GM21737 (cell line): ENCODE measurements around the gene RPTOR.

Experiments used
- ATAC-seq: cut with Tn5 transposase; IDR thresholded peaks from one replicate; pipeline ENCODE4 v1.9.1; 2021; ENCODE audit warnings: mild to moderate bottlenecking, moderate library complexity; ENCODE audit not compliant: unreplicated experiment

The RPTOR gene

DNA sequence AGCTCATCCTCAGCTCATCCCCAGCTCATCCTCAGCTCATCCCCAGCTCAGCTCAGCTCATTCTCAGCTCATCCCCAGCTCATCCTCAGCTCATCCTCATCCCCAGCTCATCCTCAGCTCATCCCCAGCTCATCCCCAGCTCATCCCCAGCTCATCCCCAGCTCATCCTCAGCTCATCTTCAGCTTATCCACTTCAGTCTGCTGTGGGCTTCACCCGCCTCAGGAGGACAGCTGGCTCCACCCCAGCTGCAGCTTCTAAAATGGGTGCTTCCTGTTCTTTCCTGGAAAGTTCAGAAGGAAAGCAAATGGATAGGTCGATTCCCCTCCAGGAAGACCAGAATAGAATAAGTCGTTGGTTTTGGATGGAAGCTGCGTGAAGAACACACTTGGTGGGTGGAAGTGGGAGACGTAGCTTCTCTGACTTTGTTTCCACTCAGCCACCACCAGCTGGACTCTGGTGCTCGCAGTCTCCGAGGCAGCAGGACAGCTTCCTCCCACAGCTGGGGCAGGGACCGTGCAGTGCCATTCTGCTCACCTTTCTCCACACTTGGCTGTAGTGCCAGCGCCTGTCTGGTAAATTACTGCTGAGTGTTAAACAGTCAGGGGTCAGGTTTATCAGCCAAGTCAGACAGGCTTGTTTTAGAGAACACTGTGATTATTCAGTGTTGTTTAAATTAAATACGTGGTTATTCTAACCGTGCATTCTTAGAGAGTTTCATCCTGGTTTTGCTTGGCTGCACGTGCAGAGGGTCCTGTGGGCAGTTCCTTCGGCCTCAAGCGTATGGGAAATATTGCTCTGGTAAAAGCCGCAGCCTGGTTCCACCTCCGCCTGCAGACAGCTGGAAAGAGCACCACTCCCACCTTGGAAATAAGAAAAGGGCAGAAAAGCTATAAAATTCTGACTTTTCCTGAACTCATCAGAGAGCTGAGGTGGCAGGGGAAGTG lies 386.0 kb downstream of the RPTOR start:
- ATAC-seq: no peak

DNA sequence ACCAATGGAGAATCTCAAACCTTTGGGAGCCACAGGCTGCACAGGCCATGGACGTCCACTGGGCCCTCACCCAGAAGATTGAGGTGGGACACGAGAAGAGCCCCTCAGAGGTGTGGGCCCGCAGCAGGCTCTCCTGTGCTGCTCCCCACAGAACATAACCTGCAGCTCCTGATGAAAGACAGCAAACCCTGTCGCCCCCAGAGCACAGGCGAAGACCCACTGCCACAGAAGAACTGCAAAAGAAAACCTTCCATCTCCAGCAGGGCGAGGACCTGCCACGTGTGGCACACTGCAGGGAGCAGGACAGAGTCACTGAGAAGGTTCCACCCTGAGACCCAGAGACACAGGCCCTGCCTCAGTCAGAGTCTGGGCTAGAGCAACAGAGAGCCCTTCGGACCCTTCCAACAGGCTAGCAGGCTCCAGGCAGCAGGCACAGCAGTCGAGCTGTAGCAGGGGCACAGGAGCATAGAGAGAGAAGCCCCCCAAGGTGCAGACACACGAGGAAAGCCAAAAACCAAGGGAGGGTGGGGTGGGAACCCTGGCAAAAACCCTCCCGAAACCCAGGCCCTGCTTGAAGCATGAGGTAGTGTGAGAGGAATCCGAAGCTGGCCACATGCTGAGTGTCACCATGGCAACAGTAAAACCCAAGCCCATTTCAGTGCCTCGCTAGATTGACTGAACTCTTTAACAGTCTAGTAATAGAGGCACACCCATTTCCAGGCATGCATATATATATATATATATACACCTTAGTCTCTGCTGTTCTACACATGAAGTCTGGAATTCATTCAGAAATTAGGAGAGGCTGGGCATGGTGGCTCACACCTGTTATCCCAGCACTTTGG lies 387.0 kb downstream of the RPTOR start:
- ATAC-seq: no peak

- ATAC-seq: no peak
These were observed 390.9 kb downstream of the RPTOR start for GRCh38 chr17:80935526-80935925.

GRCh38 chr17:80936218-80936617 lies 391.6 kb downstream of the RPTOR start:
- no peak for ATAC-seq

DNA sequence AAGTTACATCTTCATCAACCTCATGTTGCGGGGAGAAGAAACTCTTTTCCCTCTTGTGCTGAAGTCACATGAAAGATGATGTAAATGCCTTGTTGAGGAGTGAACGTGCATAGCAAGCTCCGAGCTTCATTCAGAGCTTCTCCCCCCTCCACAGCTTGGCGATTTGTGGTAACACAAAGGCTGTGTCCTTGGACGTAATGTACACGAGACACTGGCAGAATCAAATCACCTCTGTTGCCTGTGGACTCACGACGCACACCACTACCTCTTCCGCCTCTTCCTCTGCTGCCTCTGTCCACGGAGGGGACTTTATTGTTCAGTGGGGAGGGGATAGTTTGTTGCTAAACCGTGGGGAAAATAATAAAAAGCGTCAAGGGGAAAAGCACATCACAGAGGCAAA lies 392.1 kb downstream of the RPTOR start:
- no peak for ATAC-seq

GRCh38 chr17:80937462-80938381 lies 393.1 kb downstream of the RPTOR start:
- no peak for ATAC-seq

DNA sequence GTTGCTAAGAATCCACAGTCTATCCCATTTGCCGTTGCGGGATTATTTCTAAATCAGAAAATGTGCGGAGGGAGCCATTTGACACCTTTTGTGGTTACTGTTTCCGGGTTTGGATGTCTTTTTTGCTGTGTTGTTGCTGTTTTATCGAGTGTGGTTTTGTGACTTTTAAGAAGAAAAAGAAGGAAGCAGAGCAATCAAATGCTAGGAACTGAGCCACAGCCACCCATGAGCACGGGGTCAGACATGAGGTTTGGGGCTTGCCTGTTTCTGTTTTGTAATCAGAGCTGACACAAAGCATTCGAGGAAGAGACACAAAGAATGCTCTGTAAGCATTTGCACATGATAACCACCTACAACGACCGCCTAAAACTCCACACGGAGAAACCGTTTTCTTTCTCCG lies 393.9 kb downstream of the RPTOR start:
- no peak for ATAC-seq

DNA sequence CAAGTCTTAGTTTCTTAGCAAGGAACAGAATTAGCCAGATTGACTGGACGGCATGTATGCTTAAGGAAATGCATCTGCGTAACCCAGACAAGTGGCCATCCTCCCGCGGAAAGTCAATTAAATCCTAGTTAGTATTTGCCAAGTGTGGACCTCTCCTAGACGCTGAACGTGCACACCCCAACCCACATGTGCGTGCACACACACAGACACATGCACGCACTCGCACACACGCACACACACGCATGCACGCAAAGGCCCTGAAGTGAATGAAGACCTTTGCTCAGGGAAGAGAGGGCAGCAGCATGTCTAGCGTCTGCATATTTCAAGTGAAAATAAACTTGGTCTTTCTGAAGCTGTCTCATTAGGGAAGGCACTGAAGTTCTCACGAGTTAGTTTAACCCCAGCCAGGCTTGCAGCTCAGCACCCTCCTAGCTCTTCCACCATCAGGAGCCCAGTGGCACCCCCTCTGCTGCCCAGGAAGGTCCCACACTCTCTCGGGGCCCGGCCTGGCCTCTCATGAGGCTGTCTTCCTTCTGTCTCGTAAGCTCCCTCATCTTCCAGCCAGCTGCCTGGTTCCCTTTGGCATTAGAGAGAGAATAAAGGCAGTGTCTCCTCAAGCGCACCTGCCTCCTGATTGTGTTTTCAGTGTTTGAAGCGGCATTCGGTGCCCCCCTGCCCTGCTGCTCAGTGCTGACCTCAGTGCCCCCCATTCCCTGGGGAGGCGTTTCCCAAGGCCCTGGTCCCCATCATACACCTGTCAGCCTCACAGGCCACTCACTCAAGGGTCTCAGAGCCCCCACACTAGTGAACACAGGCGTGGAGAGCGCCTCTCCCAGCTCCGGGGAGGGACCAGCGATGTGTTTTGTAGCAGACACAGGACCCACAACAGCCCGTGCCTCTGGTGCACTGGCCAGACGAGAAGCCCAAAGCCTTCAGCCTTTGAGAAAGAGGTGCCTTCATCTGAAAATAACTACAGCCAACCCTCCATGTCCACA lies 394.8 kb downstream of the RPTOR start:
- ATAC-seq: no peak

DNA sequence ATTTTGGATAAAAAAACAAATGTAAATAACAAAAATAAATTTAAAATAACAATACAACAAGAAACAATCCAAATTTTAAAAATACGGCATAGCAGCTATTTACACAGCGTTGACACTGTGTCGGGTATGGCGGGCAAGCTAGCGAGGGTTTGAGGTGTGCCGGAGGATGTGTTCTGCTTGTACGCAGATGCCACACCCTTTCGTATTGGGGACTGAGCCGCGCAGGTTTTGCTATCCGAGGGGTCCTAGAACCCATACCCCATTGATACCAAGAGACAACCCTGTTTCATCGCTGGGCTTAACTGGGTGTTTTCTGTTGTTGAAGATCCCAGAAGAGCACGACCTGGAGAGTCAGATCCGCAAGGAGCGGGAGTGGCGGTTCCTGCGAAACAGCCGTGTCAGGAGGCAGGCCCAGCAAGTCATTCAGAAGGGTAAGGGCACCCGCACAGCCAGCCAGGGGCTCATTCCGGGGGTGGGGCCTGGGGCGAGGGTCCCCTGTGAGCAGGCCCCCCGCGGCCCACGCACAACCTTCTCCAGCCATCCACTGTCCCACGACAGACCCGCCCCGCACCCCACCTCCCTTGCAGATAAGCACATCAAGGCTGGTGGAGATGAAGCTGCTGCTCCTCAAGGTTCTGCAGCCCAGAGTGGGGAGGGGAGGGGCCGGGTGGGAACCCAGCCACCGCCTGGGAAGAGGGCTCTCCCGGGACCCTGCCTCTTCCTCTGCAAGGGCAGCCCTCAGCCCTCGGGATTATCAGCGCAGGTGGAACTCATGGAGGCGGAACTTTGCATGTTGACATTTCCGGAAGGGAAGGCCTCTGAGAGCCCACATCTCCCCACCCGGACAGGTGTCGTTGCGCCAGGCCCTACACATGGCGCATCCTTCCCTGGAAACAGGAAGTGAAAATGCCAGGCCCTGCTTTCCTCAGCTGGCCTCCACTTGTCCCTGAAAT lies 395.8 kb downstream of the RPTOR start:
- ATAC-seq: no peak

- ATAC-seq: no peak
These were observed 396.5 kb downstream of the RPTOR start for GRCh38 chr17:80941171-80941570.

DNA sequence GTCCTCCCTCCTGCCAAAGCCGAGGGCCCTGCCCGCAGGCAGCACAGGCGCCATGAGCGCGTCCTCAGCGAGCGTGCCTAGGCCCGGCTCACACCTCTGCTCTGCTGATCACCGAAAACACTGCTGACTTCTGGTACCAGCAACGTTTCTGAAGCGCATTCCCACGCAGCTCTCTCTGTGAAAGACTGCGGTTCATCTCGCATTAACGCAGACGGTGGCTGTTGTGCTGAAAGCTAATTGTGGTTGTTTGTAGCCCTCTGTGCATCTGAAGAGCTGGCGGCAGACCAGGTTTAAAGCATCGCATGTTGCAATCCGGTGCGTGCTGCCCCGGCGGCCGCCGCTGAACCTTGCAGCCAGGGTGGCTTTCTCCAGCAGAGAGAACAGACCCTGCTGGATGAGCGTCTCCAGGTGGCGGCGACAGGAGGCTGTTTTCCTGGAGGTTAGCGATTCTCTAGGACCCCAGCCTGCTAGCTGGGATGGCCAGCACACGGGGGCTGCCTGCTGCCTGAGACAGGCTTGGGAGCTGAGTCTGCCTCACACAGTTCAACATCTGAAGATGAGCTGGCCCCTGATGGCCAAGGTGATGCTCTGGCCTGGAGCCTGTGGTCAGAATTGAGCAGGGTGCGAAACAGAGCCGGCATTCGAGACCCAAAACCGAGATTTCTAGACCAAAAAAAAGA lies 397.2 kb downstream of the RPTOR start:
- no peak for ATAC-seq

- no peak for ATAC-seq
These were observed 398.0 kb downstream of the RPTOR start for GRCh38 chr17:80942423-80943345.

DNA sequence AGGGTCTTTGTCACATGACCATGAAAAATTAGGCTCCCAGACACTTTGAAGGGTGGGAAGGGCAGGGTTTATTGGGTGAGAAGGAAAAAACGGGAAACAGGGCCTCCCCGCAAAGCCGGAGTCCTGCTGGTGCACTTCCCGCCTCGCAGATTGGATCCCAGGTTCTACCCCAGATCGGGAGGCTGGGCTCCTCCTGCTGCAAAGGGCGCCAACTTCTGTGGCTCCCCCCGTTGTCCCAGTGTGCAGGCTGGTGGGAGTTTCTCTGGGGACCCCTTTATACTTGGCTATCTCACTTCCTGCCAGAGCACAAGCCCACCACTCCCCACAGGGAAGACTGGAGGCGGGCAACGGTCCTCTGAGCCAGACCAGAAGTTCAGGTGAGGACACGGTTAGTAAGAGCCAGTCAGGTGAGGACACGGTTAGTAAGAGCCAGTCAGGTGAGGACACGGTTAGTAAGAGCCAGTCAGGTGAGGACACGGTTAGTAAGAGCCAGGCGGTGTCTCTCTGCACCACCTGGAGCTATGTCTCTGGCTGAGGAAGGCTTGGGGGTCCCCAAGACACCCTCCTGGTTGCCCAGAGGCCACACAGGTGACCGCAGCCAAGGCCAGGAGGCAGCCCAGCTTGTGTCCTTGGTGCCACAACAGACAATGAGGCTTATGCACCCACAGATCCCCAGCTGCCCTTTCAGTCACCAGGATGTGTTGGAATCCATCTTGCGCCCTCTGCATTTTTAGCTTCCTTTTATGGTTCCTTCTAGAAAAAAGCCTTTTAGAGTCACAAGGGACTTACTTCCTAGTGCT lies 398.9 kb downstream of the RPTOR start:
- no peak for ATAC-seq

DNA sequence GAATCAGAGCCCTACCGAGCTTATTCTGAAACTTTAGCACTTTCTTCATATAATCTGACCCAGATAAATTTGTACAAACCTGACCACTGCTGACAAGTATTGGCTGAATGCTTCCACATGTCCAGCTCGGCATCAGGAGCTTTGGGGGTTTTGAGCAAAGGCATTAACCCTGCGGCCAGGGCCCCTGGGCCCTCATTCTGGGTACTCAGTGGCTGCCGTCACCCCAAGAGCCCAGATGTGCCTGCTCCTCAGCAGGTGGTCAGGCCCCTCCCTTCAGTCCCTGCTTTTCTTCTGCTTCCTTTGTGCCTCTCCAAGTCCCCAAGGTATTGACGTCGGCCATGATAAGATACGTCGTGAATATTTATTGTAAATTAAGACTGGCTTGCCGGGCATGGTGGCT lies 399.7 kb downstream of the RPTOR start:
- ATAC-seq: no peak

DNA sequence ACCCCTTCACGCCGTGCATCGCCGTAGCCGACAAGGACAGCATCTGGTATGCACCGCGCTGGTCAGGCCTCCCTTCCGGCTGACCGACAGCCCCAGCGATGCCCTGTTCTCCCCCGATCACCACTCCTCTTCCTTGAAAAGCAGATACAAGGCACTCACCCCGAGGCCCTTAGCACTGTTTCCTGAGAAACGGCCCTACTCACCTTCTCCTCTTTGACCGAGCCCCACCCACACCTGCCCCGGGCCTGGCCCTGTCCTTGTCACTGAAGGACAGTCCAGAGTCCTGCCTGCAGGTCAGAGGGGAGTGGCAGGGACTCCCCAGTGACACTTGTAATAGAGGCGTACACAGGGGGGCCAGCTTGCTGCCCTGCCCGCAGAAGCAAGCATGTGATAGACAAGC lies 401.1 kb downstream of the RPTOR start:
- no peak for ATAC-seq

GRCh38 chr17:80946449-80946848 lies 401.8 kb downstream of the RPTOR start:
- ATAC-seq: no peak
